Activated B cell treated with CpG ODN at 0.5 μM for 24 hours (primary cell): Measurements from ENCODE around the gene RNF212. TPM values are rescaled to one million over a fixed set of nuclear protein-coding genes. Genes with fewer than 3 reads are reported as not detected.
A peak's percentile ranks its signal among the peaks of the same experiment; 100 is the strongest.
"Not testable (repeated sequence)": the region's sequence is repeated elsewhere in the genome, so short reads cannot be mapped to it uniquely, and the experiment has no call there.

Experiments used
- ATAC-seq: fragments of 200-7000 bp; cut with Tn5 transposase; one replicate; pipeline ENCODE4 v1.10.0; 2021; ENCODE audit warnings: low read depth, mild to moderate bottlenecking, moderate library complexity
- CTCF ChIA-PET: fragments of 350-600 bp; sonication (Branson Sonifier 250); formaldehyde crosslinking; loops from one replicate; lab custom pipeline; 2021; ENCODE audit warnings: antibody characterized with exemption; lab: Charles Lee
- POLR2A ChIA-PET: fragments of 350-600 bp; sonication (Branson Sonifier 250); formaldehyde crosslinking; loops from one replicate; lab custom pipeline; 2021; ENCODE audit warnings: antibody characterized with exemption; lab: Charles Lee
- DNase-seq: peaks from one replicate; pipeline ENCODE4 v3.0.0; 2022
- H3K27ac Mint-ChIP-seq: one replicate; pipeline ENCODE4 v1.8.0; 2020; ENCODE audit warnings: mixed read lengths
- H3K27me3 Mint-ChIP-seq: one replicate; pipeline ENCODE4 v1.8.0; 2021; ENCODE audit warnings: mixed read lengths
- H3K36me3 Mint-ChIP-seq: one replicate; pipeline ENCODE4 v1.8.0; 2021; ENCODE audit warnings: low read depth, mixed read lengths
- H3K4me1 Mint-ChIP-seq: one replicate; pipeline ENCODE4 v1.8.0; 2021; ENCODE audit warnings: mixed read lengths
- H3K4me3 Mint-ChIP-seq: one replicate; pipeline ENCODE4 v1.8.0; 2020; ENCODE audit warnings: mild to moderate bottlenecking, mixed read lengths
- H3K9me3 Mint-ChIP-seq: one replicate; pipeline ENCODE4 v1.8.0; 2020; ENCODE audit warnings: mixed read lengths
- intact Hi-C: fragments of 100-400 bp; cut with micrococcal nuclease; formaldehyde crosslinking; loops from one replicate; pipeline ENCODE4 v1.15.1; 2024
- total RNA-seq: library from RNA; stranded (reverse); gene quantifications from 2 replicates; pipeline ENCODE4 v1.2.3, GENCODE V29; 2022
- TF ChIP-seq, protein P1 (sequence below): fragments of 200-600 bp; IDR thresholded peaks from one replicate; pipeline ENCODE4 v1.8.0; 2022; ENCODE audit warnings: antibody characterized with exemption, mild to moderate bottlenecking

RNF212 gene
- total RNA-seq, 1 donor from 2014 or later, result 2.4 TPM

DNA sequence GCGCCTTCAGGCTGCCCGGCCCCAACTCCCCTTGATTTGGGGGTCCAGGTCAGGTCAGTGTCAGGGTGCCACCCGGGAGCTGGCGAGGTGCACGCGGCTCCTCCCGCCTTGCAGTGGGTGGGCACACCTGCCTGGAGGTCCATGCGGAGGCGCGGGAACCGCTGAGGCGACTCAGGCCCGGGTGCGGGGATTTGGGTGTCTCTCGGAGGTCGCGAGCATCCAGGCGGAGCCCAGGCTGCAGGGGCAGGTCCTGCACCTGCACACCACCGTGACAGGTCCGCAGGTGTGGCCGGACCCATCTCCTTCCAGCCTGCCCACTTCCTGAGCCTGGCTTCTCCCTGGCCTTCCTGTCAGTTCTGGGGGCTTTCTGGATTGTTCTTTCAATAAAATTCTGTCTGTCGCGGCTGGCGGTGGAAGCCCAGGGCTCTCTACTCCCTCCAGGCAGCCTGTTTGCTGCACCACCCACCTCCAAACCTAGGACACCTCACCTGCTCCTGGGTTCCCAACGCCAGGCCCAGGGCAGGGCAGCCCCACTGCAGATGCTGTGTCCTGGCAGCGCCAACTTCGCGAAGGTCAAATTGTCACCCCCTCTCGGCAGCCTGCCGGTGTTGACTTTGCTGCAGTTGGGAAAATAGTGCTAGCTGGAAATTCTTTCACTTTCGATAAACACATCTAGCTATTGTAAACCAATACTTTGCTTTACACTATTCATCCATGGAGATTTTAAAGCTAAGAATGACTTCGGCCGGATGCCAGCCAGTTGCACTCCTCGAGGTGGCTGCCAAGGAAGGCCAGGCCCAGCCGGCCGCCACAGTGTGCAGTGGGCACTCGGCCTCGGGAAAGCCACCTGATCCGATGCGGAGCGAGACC, 66.0 kb downstream of the RNF212 start:
- Mint-ChIP-seq H3K9me3 (peaks cover 3% of the 10 kb centered on the region), H3K36me3 (no peaks in the 10 kb centered on the region), H3K4me1 (peaks cover 6% of the 10 kb centered on the region), H3K4me3 (no peak overlapping the region), H3K27ac (no peak overlapping the region), H3K27me3 (peaks cover 27% of the 10 kb centered on the region)
- TF ChIP-seq, protein P1, sequence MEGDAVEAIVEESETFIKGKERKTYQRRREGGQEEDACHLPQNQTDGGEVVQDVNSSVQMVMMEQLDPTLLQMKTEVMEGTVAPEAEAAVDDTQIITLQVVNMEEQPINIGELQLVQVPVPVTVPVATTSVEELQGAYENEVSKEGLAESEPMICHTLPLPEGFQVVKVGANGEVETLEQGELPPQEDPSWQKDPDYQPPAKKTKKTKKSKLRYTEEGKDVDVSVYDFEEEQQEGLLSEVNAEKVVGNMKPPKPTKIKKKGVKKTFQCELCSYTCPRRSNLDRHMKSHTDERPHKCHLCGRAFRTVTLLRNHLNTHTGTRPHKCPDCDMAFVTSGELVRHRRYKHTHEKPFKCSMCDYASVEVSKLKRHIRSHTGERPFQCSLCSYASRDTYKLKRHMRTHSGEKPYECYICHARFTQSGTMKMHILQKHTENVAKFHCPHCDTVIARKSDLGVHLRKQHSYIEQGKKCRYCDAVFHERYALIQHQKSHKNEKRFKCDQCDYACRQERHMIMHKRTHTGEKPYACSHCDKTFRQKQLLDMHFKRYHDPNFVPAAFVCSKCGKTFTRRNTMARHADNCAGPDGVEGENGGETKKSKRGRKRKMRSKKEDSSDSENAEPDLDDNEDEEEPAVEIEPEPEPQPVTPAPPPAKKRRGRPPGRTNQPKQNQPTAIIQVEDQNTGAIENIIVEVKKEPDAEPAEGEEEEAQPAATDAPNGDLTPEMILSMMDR, result no peak
- ATAC-seq (no peak), DNase-seq (peak; percentile 15)
- POLR2A ChIA-PET, result no interaction called here
- intact Hi-C loops, result no loop called here
- CTCF ChIA-PET, result no interaction called here

DNA sequence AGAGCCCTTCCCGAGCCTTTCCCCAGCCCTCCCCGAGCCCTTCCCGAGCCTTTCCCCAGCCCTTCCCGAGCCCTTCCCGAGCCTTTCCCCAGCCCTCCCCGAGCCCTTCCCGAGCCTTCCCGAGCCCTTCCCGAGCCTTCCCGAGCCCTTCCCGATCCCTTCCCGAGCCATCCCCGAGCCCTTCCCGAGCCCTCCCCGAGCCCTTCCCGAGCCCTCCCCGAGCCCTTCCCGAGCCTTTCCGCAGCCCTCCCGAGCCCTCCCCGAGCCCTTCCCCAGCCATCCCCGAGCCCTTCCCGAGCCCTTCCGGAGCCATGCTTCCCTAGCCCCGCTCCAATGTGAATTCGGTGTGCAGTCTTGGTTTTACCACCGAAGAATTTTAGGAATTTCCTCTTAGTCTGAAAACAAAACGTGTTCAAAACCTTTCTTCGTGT, 66.8 kb downstream of the RNF212 start:
- intact Hi-C loops, H3K36me3 Mint-ChIP-seq, H3K4me1 Mint-ChIP-seq, ATAC-seq, POLR2A ChIA-PET, H3K27ac Mint-ChIP-seq, H3K4me3 Mint-ChIP-seq, CTCF ChIA-PET, H3K9me3 Mint-ChIP-seq: not testable (repeated sequence)
- H3K27me3 Mint-ChIP-seq, result peaks cover 23% of the 10 kb centered on the region
- peak; percentile 0 for DNase-seq

DNA sequence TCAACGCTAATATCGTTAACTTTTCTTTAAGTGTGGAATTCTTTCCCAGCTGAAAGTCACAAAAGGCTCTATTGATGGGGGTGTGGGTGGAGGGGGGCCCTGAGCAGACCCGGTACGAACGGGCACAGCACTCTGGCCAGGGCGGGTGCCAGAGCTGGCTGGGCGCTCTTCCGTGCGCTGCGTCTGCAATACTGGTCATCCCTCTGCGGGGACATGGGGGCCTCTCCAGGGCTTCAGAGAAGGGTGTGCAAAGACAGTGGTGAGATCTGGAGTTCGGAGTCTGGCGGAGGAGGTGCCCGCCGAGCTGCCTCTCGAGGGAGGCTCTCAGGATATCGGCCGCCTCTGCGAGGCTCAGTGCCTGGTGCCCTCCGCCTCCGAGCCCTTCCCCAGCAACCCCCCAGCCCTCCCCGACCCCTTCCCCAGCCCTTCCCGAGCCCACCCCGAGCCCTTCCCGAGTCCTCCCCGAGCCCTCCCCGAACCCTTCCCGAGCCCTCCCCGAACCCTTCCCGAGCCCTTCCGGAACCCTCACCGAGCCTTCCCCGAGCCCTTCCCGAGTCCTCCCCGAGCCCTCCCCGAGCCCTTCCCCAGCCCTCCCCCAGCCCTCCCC, 67.7 kb downstream of the RNF212 start:
- peaks cover 21% of the 10 kb centered on the region for H3K27me3 Mint-ChIP-seq
- intact Hi-C loops, result no loop called here

DNA sequence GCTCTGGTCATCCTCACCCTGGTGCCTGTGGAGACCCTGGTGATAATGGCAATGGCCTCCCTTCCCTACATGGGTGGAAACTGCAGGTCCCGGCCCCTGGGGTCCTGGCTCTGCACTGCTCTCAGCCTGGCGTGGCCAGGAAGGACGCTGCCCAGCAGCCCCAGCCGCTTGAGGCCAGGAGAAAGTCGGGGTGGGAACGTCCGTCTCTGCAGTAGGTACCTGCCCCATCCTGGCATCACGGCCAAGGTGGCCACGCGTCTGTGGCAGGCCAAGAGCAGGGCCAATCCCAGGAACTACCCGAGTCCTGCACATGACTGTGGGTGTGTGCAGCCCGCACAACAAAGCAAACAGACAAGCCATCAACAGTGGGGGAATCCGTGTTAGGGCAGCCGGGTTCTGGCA, 68.2 kb downstream of the RNF212 start:
- no peak overlapping the region for H3K4me3 Mint-ChIP-seq

More for the DNA sequence above, 67.7 kb downstream of the RNF212 start:
- TF ChIP-seq, protein P1, result no peak
- DNase-seq (peak; percentile 5), ATAC-seq (no peak)
- Mint-ChIP-seq H3K9me3 (no peaks in the 10 kb centered on the region), H3K4me1 (peaks cover 6% of the 10 kb centered on the region), H3K4me3 (no peak overlapping the region), H3K27ac (no peak overlapping the region), H3K36me3 (no peaks in the 10 kb centered on the region)
- ChIA-PET POLR2A (no interaction called here), CTCF (no interaction called here)

DNA sequence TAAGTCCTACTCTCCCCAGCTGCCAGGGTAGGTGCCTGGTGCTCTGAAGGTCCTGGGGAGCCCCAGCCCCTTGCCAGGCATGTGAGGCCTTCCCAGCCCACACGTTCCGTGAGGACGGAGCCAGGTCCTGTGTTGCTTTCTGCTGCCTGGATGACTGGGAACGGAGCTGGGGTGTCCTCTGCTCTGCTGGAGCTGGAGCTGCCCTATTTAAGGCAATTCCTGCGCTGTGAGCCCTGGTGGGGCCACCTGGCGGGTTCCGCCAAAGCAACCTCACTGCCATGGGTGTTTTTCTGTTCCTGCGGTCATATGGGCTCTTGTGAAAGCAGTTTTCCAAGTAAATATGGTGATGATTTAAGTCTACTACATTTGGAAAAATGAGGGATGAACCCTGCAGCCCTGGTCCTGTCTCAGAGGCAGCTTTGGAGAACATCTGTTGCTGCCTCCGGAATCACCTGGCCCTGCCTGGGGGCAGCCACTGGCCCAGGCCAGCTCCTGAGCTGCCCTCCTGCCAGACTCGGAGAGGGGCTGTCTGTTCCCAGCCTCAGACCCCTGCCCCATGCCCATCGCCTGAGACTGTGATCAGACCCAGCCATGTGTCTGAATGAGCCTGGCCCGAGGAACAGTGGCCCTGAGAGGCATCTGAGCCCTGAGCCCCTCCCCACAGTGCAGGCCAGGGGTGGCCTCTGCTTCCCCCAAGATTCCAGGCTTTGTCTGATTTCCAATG, 68.7 kb downstream of the RNF212 start:
- no peak overlapping the region for H3K4me3 Mint-ChIP-seq
- intact Hi-C loops, result no loop called here
- TF ChIP-seq, protein P1, result no peak
- no peaks in the 10 kb centered on the region for H3K36me3 Mint-ChIP-seq
- no peak overlapping the region for H3K27ac Mint-ChIP-seq
- H3K9me3 Mint-ChIP-seq, result no peaks in the 10 kb centered on the region
- peaks cover 6% of the 10 kb centered on the region for H3K4me1 Mint-ChIP-seq
- no peak for ATAC-seq
- peak; percentile 11 for DNase-seq
- peaks cover 21% of the 10 kb centered on the region for H3K27me3 Mint-ChIP-seq
- POLR2A ChIA-PET, result no interaction called here
- CTCF ChIA-PET, result no interaction called here

More for the DNA sequence above, 68.2 kb downstream of the RNF212 start:
- TF ChIP-seq, protein P1, result no peak
- H3K27ac Mint-ChIP-seq, result no peak overlapping the region
- ATAC-seq (no peak), DNase-seq (no peak)
- H3K36me3 Mint-ChIP-seq, result no peaks in the 10 kb centered on the region
- ChIA-PET POLR2A (no interaction called here), CTCF (no interaction called here)
- H3K9me3 Mint-ChIP-seq, result no peaks in the 10 kb centered on the region
- intact Hi-C loops, result no loop called here
- peaks cover 21% of the 10 kb centered on the region for H3K27me3 Mint-ChIP-seq
- peaks cover 6% of the 10 kb centered on the region for H3K4me1 Mint-ChIP-seq
